Measurements from ENCODE around the gene SYNE4. TPM values are rescaled to one million over a fixed set of nuclear protein-coding genes. Genes with fewer than 3 reads are reported as not detected.

SYNE4 gene
- total and polyA plus RNA-seq, 9 of the 15 experiments (the other 6 are each of a cell fraction or from before 2014, with no cell fraction given), result 0.03 to 0.65 (median 0.29) TPM

DNA sequence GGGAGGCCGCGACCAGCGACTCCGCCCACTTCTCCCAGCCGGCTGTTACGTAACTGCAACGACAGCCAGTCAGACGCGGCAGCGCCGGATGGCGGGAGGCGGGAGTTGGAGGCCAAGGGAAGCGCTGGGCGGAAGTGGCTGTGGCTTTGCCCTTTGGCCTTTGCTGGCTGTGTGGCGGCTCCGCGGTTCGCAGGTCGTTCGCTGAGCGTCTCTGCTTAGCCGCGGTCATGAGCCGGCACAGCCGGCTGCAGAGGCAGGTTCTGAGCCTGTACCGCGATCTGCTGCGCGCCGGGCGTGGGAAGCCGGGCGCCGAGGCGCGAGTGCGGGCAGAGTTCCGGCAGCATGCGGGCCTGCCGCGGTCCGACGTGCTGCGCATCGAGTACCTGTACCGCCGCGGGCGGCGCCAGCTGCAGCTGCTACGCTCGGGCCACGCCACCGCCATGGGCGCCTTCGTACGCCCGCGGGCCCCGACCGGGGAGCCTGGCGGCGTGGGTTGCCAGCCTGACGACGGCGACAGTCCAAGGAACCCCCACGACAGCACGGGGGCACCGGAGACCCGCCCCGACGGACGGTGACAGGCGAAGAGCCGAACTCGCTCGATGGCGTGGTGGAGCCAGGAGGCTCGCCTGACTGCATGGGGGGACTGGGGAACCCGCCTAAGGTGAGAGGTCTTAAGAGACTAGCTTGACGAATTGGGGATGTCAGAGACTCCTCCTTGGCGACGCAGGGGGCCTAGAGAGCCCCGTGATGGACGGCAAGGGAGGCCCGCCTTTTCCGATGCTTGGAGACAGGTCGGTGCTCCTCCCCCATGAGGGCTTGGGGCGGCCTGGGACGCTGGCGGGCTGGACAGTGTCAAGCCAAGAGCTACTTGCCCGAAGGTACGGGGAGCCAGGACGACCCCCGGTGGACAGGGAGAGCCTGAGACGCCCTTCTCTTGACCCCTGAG lies 13.3 kb downstream of the SYNE4 start, which contains the start of gene SDHAF1 (continued):
- TF ChIP-seq, protein P1, sequence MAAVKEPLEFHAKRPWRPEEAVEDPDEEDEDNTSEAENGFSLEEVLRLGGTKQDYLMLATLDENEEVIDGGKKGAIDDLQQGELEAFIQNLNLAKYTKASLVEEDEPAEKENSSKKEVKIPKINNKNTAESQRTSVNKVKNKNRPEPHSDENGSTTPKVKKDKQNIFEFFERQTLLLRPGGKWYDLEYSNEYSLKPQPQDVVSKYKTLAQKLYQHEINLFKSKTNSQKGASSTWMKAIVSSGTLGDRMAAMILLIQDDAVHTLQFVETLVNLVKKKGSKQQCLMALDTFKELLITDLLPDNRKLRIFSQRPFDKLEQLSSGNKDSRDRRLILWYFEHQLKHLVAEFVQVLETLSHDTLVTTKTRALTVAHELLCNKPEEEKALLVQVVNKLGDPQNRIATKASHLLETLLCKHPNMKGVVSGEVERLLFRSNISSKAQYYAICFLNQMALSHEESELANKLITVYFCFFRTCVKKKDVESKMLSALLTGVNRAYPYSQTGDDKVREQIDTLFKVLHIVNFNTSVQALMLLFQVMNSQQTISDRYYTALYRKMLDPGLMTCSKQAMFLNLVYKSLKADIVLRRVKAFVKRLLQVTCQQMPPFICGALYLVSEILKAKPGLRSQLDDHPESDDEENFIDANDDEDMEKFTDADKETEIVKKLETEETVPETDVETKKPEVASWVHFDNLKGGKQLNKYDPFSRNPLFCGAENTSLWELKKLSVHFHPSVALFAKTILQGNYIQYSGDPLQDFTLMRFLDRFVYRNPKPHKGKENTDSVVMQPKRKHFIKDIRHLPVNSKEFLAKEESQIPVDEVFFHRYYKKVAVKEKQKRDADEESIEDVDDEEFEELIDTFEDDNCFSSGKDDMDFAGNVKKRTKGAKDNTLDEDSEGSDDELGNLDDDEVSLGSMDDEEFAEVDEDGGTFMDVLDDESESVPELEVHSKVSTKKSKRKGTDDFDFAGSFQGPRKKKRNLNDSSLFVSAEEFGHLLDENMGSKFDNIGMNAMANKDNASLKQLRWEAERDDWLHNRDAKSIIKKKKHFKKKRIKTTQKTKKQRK (IDR thresholded peaks at IDR 0.05; ENCODE audit: borderline replicate concordance, low read depth, low read length), result no peak
- no peak for TF ChIP-seq PHB2 (IDR thresholded peaks at IDR 0.05; ENCODE audit: low read depth)
- TF ChIP-seq CHCHD3 (CRISPR knock-in tag; IDR thresholded peaks at IDR 0.05), result no peak
- no peak for TF ChIP-seq THAP12 (CRISPR knock-in tag; IDR thresholded peaks at IDR 0.05)
- no peak; the same call in 1 of the 2 replicates for TF ChIP-seq ZBTB33 (CRISPR knock-in tag; IDR thresholded peaks at IDR 0.05)
- TF ChIP-seq PTBP1 (IDR thresholded peaks at IDR 0.05; ENCODE audit: low read depth, low read length), result 0 out of 2 replicates have a peak, but pooled peaks have one; percentile 38
- no peak for TF ChIP-seq ZNF75A (CRISPR knock-in tag; IDR thresholded peaks at IDR 0.05)
- no peak for TF ChIP-seq MED1 (CRISPR knock-in tag; IDR thresholded peaks at IDR 0.05; ENCODE audit: borderline replicate concordance)
- no peak for TF ChIP-seq RREB1 (CRISPR knock-in tag; IDR thresholded peaks at IDR 0.05)
- 0 out of 2 replicates have a peak, but pooled peaks have one; percentile 15 for TF ChIP-seq SAFB (IDR thresholded peaks at IDR 0.05; ENCODE audit: borderline replicate concordance, low read depth, low read length)
- TF ChIP-seq TCF7 (IDR thresholded peaks at IDR 0.05; ENCODE audit: borderline replicate concordance), result no peak
- TF ChIP-seq DNMT1 (IDR thresholded peaks at IDR 0.05), result no peak
- TF ChIP-seq ZSCAN29 (IDR thresholded peaks at IDR 0.05), result no peak

Data from K562 (cell line).